Keratinocyte (primary cell): Measurements from ENCODE around the gene PIGL. TPM values are rescaled to one million over a fixed set of nuclear protein-coding genes. Genes with fewer than 3 reads are reported as not detected.
"Not testable (repeated sequence)": the region's sequence is repeated elsewhere in the genome, so short reads cannot be mapped to it uniquely, and the experiment has no call there.

Experiments used
- DNase-seq: peaks from one replicate; pipeline ENCODE4 v3.0.0-alpha.2; 2011; ENCODE audit warnings: low read depth, missing footprints, low spot score
- FAIRE-seq: peaks from 2 replicates; lab custom pipeline; 2011; peaks lifted over from hg19 to GRCh38; lab: Jason Lieb, UNC
- H2AFZ ChIP-seq: 2 replicates; pipeline ENCODE4 v1.6.0; 2012; ENCODE audit warnings: low read length, control low read depth, inconsistent platforms; ENCODE audit not compliant: control insufficient read depth
- H3K27ac ChIP-seq: 2 replicates; pipeline ENCODE4 v1.5.1; 2011; ENCODE audit warnings: low read length; ENCODE audit not compliant: control insufficient read depth, insufficient read depth
- H3K27me3 ChIP-seq: 3 replicates; pipeline ENCODE4 v1.6.0; 2011; ENCODE audit warnings: low read length; ENCODE audit not compliant: control insufficient read depth, insufficient read depth; ENCODE audit errors: extremely low read depth
- H3K36me3 ChIP-seq, 2 experiments: 2 replicates in 1 of 2; 3 replicates in 1 of 2; pipeline ENCODE4 v1.5.1; 2011; ENCODE audit warnings: low read length in 2 of 2, mild to moderate bottlenecking in 1 of 2; ENCODE audit not compliant: control insufficient read depth in 2 of 2, insufficient read depth in 2 of 2; ENCODE audit errors: extremely low read depth in 1 of 2
- H3K4me1 ChIP-seq: 3 replicates; pipeline ENCODE4 v1.5.1; 2011; ENCODE audit warnings: low read length; ENCODE audit not compliant: control insufficient read depth, insufficient read depth; ENCODE audit errors: extremely low read depth
- H3K4me2 ChIP-seq: 3 replicates; pipeline ENCODE4 v1.6.0; 2011; ENCODE audit warnings: low read depth, low read length; ENCODE audit not compliant: control insufficient read depth, insufficient read depth; ENCODE audit errors: extremely low read depth
- H3K4me3 ChIP-seq, 3 experiments: fragments of 200-600 bp in 1 of 3; sonication (generic) in 1 of 3; 2 replicates in 2 of 3; 3 replicates in 1 of 3; pipeline ENCODE4 v1.5.1; 2011 to 2016; ENCODE audit warnings: low read length in 3 of 3, mild to moderate bottlenecking in 3 of 3, control low read depth in 2 of 3, inconsistent platforms in 1 of 3, low read depth in 1 of 3, mixed read lengths in 1 of 3, mixed run types in 1 of 3, moderate library complexity in 1 of 3; ENCODE audit not compliant: control insufficient read depth in 2 of 3, insufficient read depth in 2 of 3; ENCODE audit errors: extremely low read depth in 1 of 3
- H3K79me2 ChIP-seq: 2 replicates; pipeline ENCODE4 v1.6.0; 2012; ENCODE audit warnings: low read length; ENCODE audit not compliant: control insufficient read depth, insufficient read depth
- H3K9ac ChIP-seq: 3 replicates; pipeline ENCODE4 v1.6.0; 2011; ENCODE audit warnings: low read length; ENCODE audit not compliant: control insufficient read depth, insufficient read depth; ENCODE audit errors: extremely low read depth
- H3K9me1 ChIP-seq: 3 replicates; pipeline ENCODE4 v1.6.0; 2011; ENCODE audit warnings: low read length; ENCODE audit not compliant: control insufficient read depth, insufficient read depth; ENCODE audit errors: extremely low read depth
- H3K9me3 ChIP-seq: 2 replicates; pipeline ENCODE4 v1.5.1; 2012; ENCODE audit warnings: low read depth, low read length; ENCODE audit not compliant: control insufficient read depth
- H4K20me1 ChIP-seq: 3 replicates; pipeline ENCODE4 v1.6.0; 2011; ENCODE audit warnings: low read length; ENCODE audit not compliant: control insufficient read depth, insufficient read depth; ENCODE audit errors: extremely low read depth
- CTCF ChIP-seq, 3 experiments: IDR thresholded peaks in 1 of 3; conservative IDR thresholded peaks in 1 of 3; optimal IDR thresholded peaks in 1 of 3; 2 replicates in 2 of 3; 3 replicates in 1 of 3; pipeline versions ENCODE3 to v1.5.1; 2011; ENCODE audit warnings: low read length in 3 of 3, mild to moderate bottlenecking in 3 of 3, moderate library complexity in 2 of 3, control low read depth in 1 of 3, inconsistent platforms in 1 of 3; ENCODE audit not compliant: insufficient read depth in 2 of 3; ENCODE audit errors: extremely low read depth in 1 of 3
- EZH2 ChIP-seq: IDR thresholded peaks from one replicate; pipeline ENCODE4 v1.6.1; 2012; ENCODE audit warnings: inconsistent platforms, mild to moderate bottlenecking, low read length, moderate library complexity
- dilution Hi-C: fragments of 300-500 bp; cut with MboI; formaldehyde crosslinking; loops from one replicate; pipeline ENCODE4 v1.7.0; 2020; ENCODE audit warnings: low sequenced_read_pairs; ENCODE audit not compliant: extremely low pct_ligation_motif_present
- polyA plus RNA-seq, 5 experiments: library from polyadenylated mRNA; depleted of rRNA in 3 of 5; stranded (reverse) in 3 of 5; stranded (forward) in 1 of 5; unstranded in 1 of 5; fragments of >200 nt; gene quantifications; 1 replicate in 1 of 5; 2 replicates in 3 of 5; 3 replicates in 1 of 5; pipeline versions ENCODE4 v1.2.1 to v1.2.3, GENCODE V29; 2011 to 2012; ENCODE audit warnings: missing spikeins in 2 of 5, low read depth in 1 of 5, low replicate concordance in 1 of 5

PIGL gene
- polyA plus RNA-seq, 1 donor (not counting 4 experiments of a cell fraction or from before 2014, with no cell fraction given) = 21.5 TPM

- no peaks in the 10 kb centered on the region for H3K9me3 ChIP-seq
- no peak overlapping the region for H3K4me3 ChIP-seq
- dilution Hi-C loops = no loop called here
- H2AFZ ChIP-seq = no peak overlapping the region
- no peak for TF ChIP-seq CTCF (optimal IDR thresholded peaks at IDR 0.05 in 1 of 3, IDR thresholded peaks at IDR 0.05 in 1 of 3, conservative IDR thresholded peaks at IDR 0.05 in 1 of 3; ENCODE audit: extremely low read depth in 1 of 3, insufficient read depth in 2 of 3, low read length in 3 of 3)
- no peak for TF ChIP-seq EZH2
- H3K79me2 ChIP-seq = peaks cover 36% of the 10 kb centered on the region
- H3K27me3 ChIP-seq = no peaks in the 10 kb centered on the region
- FAIRE-seq (no peak), DNase-seq (no peak)
- H3K4me1 ChIP-seq = no peaks in the 10 kb centered on the region
- no peaks in the 10 kb centered on the region for H3K9me1 ChIP-seq
- no peak overlapping the region for H3K4me2 ChIP-seq
- no peaks in the 10 kb centered on the region for H4K20me1 ChIP-seq
- H3K27ac ChIP-seq = no peak overlapping the region
- H3K36me3 ChIP-seq = peaks cover 0 to 2% of the 10 kb centered on the region in 2 experiments
- H3K9ac ChIP-seq = no peak overlapping the region
Observed at GRCh38 chr17:16222406-16222805, 5.4 kb downstream of the PIGL start.

GRCh38 chr17:16229912-16230561 lies 13.0 kb downstream of the PIGL start:
- H3K27me3 ChIP-seq, H3K27ac ChIP-seq, H3K9ac ChIP-seq, DNase-seq, H3K4me3 ChIP-seq, H3K9me3 ChIP-seq, FAIRE-seq, dilution Hi-C loops, H3K9me1 ChIP-seq, H2AFZ ChIP-seq, H4K20me1 ChIP-seq, H3K36me3 ChIP-seq: not testable (repeated sequence)
- Histone ChIP-seq H3K4me2 (peak overlapping the region; percentile 48), H3K79me2 (peaks cover 11% of the 10 kb centered on the region), H3K4me1 (peaks cover 12% of the 10 kb centered on the region)

- Histone ChIP-seq H3K9me1 (no peaks in the 10 kb centered on the region), H3K9ac (no peak overlapping the region), H2AFZ (no peak overlapping the region), H3K9me3 (no peaks in the 10 kb centered on the region), H3K27ac (no peak overlapping the region), H4K20me1 (no peaks in the 10 kb centered on the region), H3K4me2 (no peak overlapping the region), H3K79me2 (peaks cover 9% of the 10 kb centered on the region), H3K4me1 (peaks cover 12% of the 10 kb centered on the region), H3K4me3 (no peak overlapping the region), H3K27me3 (no peaks in the 10 kb centered on the region), H3K36me3 (peaks cover 0 to 1% of the 10 kb centered on the region in 2 experiments)
- DNase-seq (no peak), FAIRE-seq (no peak)
- TF ChIP-seq EZH2 (no peak), CTCF (optimal IDR thresholded peaks at IDR 0.05 in 1 of 3, IDR thresholded peaks at IDR 0.05 in 1 of 3, conservative IDR thresholded peaks at IDR 0.05 in 1 of 3; ENCODE audit: extremely low read depth in 1 of 3, insufficient read depth in 2 of 3, low read length in 3 of 3) (no peak)
- dilution Hi-C loops = no loop called here
Observed at GRCh38 chr17:16232391-16232790, 15.4 kb downstream of the PIGL start.
